ENCODE data around the gene LY6G5C.

The LY6G5C gene, protein sequence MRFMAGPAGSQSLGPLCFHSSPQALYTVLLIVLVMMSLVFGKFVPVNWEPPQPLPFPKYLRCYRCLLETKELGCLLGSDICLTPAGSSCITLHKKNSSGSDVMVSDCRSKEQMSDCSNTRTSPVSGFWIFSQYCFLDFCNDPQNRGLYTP

GRCh38 chr6:31680226-31681134 lies at the start of gene LY6G5C:
LY6G5C (minus strand) TSS chr6:31681067; CDS start chr6:31680373, 694 bp downstream.
- peak; percentile 80 for DNase-seq

DNA sequence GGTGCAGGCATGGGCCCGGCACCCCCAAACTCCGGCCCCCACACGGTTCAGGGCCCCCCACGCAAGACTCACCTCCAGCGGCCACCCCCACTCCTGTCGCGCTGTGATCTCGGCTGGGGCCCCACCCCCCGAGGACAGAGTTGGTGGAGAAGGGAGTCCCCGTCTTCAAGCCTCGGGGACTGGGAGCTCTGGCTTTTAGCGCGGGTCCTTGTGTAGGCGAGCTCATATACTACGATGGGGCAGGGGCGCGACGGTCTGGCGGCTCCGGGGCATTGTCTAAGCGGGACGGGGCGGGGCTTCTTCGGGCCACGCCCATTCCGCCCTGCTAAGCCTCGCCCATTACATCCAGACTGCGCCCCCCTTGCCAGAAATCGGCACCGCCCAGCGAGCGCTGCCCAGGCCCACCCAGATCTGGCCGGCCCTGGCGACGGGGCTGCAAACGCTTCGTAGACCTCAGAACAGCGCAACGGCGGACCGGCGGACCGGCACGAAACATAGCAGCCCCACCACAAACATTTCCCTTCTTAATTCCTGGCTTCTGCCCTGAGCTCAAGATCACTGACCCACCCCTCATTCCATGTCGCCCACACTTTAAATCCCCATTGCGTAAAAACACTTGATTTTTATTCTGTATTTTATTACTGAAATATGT lies 49.2 kb upstream of the LY6G5C start:
- DNase-seq = peak; percentile 67

DNA sequence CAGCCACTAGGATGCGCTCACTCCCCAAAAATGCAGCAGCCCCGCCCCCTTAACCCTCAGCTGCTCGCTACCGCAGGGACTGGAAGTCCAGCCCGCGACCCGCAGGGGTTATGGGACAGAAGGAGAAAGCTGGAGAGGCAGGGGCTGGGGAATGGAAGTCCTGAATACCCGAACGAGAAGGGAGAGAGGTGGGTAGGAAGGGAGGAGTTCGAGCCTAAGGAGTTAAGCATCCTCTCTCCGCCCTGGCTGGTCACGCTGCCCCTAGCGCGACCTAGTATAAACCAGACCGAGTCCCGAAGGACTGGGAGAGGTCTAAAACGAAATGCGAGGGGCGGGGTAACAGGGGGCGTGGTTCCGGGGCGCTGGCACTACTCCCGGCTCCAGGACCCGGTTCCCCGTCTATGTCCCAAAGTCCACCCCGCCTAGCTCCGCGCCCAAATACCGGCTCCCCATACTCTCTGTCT lies 48.7 kb upstream of the LY6G5C start:
- DNase-seq = peak; percentile 81

GRCh38 chr6:31728767-31729514 lies 48.1 kb upstream of the LY6G5C start, which contains the start of gene DDAH2:
DDAH2 (minus strand) TSS chr6:31729299; CDS start chr6:31729161, 138 bp downstream.
- DNase-seq = no peak

- DNase-seq = no peak
Observed at GRCh38 chr6:31727717-31728671, 47.1 kb upstream of the LY6G5C start.

GRCh38 chr6:31727034-31727716 lies 46.3 kb upstream of the LY6G5C start:
- DNase-seq = no peak

DNA sequence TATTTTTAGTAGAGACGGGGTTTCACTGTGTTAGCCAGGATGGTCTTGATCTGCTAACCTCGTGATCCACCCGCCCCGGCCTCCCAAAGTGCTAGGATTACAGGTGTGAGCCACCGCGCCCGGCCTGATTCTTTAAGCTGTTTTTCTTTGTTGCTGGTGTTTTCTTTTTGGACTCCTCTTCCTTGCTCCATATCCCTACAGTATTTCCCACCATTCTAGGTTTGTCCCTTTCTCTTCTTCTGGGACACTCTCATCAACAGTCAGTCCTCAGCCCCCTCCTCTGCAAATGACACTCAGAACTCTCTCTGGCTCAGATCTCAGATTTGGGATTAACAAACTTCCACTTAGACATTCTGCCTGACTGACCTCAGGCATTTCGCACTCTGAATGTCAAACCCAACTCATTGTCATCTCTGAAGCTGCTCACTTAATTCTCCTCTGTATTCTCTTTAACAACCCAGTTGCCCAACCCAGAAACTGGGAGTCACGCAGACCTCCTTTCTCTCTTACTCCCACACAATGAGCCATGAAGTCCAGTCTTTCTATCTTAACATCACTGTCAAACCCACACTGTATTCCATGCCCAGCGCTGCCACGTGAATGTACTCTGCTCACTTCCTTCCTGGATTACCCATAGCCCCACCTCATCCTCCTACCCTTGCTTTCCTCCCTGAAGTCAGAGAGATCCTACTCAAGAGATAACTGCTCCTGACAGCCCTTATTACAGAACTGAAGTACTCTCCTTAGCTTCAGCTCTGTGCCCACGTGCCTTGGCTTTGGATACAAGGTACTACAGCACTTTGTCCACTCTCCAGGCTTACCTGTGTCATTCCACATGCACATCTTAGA lies 44.9 kb upstream of the LY6G5C start:
- no peak for DNase-seq

DNA sequence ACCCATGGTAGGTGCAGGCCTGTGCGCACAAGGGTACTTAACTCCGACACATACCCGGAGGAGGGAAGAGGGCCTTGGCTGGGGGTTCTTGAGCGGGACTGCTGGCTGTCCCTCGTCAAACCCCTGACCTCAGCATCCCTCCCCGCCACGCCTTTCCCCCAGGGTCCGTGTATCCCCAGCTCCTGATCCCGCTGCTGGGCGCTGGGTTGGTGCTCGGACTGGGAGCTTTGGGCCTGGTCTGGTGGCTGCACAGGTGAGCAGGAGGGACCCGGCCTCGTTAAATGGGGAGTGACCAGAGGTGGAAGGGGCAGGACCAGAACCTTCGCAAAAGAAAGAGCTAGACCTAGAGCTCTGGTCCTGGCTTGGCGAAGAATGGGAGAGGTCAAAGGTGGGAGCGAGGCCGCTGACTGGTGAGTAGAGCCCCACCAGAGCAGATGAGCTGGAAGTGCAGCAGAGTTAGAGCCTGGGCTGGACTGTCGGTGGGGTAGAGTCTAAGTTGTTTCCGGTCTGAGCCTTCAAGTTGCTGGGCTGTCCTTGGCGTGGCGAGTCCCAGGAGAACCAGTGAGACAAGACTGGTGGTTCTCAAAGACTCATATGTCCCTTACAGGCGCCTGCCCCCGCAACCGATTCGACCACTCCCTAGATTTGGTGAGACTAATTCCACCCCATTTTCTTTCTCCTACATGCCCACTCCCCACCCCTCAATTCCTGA lies 43.3 kb upstream of the LY6G5C start:
- DNase-seq = no peak

GRCh38 chr6:31723245-31723979 lies 42.5 kb upstream of the LY6G5C start, which contains the start of gene MPIG6B:
MPIG6B (plus strand) TSS chr6:31723373; CDS start chr6:31723384, 11 bp downstream.
- no peak for DNase-seq

GRCh38 chr6:31722173-31722572 lies 41.3 kb upstream of the LY6G5C start:
- DNase-seq = no peak

GRCh38 chr6:31721351-31722020 lies 40.6 kb upstream of the LY6G5C start, which contains the start of gene LY6G6C:
LY6G6C (minus strand) TSS chr6:31721746; CDS start chr6:31721679, 67 bp downstream.
- no peak for DNase-seq

GRCh38 chr6:31720196-31720770 lies 39.4 kb upstream of the LY6G5C start:
- no peak for DNase-seq

GRCh38 chr6:31719001-31719400 lies 38.1 kb upstream of the LY6G5C start:
- DNase-seq = no peak

DNA sequence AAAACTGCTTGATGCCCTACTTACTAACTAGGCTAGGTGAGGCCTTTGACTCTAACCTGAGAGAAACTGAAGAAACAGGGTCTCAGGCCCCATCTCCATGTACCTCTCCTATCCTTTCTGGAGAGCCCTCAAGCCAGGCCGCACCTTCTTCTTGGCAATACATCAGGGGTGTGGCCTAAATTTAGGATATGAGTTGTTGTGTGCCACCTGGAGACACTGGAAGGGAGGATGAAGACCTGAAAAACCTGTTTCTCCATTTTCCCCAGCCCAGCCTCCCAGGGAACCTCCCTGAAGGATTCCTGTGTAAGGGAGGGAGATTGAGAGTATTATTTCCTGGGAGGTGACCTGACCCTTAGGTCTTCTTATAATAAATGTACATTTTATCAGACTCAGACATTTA lies 37.4 kb upstream of the LY6G5C start:
- DNase-seq = no peak

GRCh38 chr6:31717499-31718222 lies 36.8 kb upstream of the LY6G5C start:
- no peak for DNase-seq

All from activated CD4-positive, alpha-beta T cell treated with anti-CD3 and anti-CD28 coated beads, Interleukin-2, amount 50 U/mL, for 16 hours (primary cell).